Measurements from ENCODE around the gene TMEM201. TPM values are rescaled to one million over a fixed set of nuclear protein-coding genes. Genes with fewer than 3 reads are reported as not detected.

Gene TMEM201
- total RNA-seq, 1 experiment from 2014 or later: 30.4 TPM

DNA sequence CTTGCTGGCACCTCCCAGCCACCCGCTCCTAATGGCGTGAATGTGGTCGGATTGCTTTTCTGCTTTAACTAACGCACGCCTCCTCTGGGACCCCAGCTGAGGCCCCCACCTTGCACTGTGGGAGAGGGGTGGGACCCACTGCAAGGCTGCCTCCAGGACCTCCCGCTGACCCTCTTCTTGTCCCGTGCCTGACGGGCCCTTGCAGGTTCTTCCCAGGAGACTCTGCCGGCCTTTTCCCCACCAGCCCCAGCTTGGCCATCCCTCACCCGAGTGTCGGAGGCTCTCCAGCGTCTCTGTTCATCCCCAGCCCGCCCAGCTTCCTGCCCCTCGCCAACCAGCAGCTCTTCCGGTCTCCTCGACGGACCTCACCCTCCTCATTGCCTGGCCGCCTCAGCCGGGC, 18.6 kb downstream of the TMEM201 start (continued):
- TF ChIP-seq, protein P1, sequence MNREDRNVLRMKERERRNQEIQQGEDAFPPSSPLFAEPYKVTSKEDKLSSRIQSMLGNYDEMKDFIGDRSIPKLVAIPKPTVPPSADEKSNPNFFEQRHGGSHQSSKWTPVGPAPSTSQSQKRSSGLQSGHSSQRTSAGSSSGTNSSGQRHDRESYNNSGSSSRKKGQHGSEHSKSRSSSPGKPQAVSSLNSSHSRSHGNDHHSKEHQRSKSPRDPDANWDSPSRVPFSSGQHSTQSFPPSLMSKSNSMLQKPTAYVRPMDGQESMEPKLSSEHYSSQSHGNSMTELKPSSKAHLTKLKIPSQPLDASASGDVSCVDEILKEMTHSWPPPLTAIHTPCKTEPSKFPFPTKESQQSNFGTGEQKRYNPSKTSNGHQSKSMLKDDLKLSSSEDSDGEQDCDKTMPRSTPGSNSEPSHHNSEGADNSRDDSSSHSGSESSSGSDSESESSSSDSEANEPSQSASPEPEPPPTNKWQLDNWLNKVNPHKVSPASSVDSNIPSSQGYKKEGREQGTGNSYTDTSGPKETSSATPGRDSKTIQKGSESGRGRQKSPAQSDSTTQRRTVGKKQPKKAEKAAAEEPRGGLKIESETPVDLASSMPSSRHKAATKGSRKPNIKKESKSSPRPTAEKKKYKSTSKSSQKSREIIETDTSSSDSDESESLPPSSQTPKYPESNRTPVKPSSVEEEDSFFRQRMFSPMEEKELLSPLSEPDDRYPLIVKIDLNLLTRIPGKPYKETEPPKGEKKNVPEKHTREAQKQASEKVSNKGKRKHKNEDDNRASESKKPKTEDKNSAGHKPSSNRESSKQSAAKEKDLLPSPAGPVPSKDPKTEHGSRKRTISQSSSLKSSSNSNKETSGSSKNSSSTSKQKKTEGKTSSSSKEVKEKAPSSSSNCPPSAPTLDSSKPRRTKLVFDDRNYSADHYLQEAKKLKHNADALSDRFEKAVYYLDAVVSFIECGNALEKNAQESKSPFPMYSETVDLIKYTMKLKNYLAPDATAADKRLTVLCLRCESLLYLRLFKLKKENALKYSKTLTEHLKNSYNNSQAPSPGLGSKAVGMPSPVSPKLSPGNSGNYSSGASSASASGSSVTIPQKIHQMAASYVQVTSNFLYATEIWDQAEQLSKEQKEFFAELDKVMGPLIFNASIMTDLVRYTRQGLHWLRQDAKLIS (CRISPR knock-in tag; IDR thresholded peaks at IDR 0.05; ENCODE audit: borderline replicate concordance): no peak
- TF ChIP-seq ZNF219 (CRISPR knock-in tag; IDR thresholded peaks at IDR 0.05; ENCODE audit: borderline replicate concordance) (no peak), ELF4 (CRISPR knock-in tag; IDR thresholded peaks at IDR 0.05; ENCODE audit: low read depth) (no peak), SMAD3 (CRISPR knock-in tag; IDR thresholded peaks at IDR 0.05; ENCODE audit: borderline replicate concordance) (no peak)
- TF ChIP-seq, protein P2, sequence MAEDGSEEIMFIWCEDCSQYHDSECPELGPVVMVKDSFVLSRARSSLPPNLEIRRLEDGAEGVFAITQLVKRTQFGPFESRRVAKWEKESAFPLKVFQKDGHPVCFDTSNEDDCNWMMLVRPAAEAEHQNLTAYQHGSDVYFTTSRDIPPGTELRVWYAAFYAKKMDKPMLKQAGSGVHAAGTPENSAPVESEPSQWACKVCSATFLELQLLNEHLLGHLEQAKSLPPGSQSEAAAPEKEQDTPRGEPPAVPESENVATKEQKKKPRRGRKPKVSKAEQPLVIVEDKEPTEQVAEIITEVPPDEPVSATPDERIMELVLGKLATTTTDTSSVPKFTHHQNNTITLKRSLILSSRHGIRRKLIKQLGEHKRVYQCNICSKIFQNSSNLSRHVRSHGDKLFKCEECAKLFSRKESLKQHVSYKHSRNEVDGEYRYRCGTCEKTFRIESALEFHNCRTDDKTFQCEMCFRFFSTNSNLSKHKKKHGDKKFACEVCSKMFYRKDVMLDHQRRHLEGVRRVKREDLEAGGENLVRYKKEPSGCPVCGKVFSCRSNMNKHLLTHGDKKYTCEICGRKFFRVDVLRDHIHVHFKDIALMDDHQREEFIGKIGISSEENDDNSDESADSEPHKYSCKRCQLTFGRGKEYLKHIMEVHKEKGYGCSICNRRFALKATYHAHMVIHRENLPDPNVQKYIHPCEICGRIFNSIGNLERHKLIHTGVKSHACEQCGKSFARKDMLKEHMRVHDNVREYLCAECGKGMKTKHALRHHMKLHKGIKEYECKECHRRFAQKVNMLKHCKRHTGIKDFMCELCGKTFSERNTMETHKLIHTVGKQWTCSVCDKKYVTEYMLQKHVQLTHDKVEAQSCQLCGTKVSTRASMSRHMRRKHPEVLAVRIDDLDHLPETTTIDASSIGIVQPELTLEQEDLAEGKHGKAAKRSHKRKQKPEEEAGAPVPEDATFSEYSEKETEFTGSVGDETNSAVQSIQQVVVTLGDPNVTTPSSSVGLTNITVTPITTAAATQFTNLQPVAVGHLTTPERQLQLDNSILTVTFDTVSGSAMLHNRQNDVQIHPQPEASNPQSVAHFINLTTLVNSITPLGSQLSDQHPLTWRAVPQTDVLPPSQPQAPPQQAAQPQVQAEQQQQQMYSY (CRISPR knock-in tag; IDR thresholded peaks at IDR 0.05): no peak
- TF ChIP-seq, protein P3, sequence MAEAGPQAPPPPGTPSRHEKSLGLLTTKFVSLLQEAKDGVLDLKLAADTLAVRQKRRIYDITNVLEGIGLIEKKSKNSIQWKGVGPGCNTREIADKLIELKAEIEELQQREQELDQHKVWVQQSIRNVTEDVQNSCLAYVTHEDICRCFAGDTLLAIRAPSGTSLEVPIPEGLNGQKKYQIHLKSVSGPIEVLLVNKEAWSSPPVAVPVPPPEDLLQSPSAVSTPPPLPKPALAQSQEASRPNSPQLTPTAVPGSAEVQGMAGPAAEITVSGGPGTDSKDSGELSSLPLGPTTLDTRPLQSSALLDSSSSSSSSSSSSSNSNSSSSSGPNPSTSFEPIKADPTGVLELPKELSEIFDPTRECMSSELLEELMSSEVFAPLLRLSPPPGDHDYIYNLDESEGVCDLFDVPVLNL (CRISPR knock-in tag; IDR thresholded peaks at IDR 0.05; ENCODE audit: borderline replicate concordance, low read depth): no peak
- TF ChIP-seq, protein P4, sequence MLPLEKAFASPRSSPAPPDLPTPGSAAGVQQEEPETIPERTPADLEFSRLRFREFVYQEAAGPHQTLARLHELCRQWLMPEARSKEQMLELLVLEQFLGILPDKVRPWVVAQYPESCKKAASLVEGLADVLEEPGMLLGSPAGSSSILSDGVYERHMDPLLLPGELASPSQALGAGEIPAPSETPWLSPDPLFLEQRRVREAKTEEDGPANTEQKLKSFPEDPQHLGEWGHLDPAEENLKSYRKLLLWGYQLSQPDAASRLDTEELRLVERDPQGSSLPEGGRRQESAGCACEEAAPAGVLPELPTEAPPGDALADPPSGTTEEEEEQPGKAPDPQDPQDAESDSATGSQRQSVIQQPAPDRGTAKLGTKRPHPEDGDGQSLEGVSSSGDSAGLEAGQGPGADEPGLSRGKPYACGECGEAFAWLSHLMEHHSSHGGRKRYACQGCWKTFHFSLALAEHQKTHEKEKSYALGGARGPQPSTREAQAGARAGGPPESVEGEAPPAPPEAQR (CRISPR knock-in tag; IDR thresholded peaks at IDR 0.05): no peak
- TF ChIP-seq, protein P5, sequence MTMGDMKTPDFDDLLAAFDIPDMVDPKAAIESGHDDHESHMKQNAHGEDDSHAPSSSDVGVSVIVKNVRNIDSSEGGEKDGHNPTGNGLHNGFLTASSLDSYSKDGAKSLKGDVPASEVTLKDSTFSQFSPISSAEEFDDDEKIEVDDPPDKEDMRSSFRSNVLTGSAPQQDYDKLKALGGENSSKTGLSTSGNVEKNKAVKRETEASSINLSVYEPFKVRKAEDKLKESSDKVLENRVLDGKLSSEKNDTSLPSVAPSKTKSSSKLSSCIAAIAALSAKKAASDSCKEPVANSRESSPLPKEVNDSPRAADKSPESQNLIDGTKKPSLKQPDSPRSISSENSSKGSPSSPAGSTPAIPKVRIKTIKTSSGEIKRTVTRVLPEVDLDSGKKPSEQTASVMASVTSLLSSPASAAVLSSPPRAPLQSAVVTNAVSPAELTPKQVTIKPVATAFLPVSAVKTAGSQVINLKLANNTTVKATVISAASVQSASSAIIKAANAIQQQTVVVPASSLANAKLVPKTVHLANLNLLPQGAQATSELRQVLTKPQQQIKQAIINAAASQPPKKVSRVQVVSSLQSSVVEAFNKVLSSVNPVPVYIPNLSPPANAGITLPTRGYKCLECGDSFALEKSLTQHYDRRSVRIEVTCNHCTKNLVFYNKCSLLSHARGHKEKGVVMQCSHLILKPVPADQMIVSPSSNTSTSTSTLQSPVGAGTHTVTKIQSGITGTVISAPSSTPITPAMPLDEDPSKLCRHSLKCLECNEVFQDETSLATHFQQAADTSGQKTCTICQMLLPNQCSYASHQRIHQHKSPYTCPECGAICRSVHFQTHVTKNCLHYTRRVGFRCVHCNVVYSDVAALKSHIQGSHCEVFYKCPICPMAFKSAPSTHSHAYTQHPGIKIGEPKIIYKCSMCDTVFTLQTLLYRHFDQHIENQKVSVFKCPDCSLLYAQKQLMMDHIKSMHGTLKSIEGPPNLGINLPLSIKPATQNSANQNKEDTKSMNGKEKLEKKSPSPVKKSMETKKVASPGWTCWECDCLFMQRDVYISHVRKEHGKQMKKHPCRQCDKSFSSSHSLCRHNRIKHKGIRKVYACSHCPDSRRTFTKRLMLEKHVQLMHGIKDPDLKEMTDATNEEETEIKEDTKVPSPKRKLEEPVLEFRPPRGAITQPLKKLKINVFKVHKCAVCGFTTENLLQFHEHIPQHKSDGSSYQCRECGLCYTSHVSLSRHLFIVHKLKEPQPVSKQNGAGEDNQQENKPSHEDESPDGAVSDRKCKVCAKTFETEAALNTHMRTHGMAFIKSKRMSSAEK (CRISPR knock-in tag; IDR thresholded peaks at IDR 0.05; ENCODE audit: borderline replicate concordance): no peak

DNA sequence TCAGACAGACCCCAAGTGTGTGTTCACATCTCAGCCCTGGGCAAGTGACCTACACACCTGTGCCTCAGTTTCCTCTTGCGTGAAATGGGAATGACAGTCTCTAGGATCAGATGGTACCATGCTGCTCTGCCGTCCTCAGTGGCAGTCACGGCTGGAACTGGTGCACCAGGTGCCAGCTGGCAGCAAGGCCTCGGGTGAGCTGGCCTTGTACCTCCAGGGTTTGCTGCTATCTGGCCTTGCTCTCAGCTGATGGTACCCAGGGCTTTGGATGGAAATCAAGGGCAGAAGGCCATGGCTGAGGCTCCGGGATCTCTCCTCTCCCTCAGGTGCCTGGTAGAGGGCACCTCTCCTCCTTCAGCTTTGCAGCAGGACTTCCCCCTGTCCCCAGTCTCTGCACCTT, 21.3 kb downstream of the TMEM201 start:
- no peak overlapping the region for H3K27ac Mint-ChIP-seq
- H3K9me3 Mint-ChIP-seq: no peaks in the 10 kb centered on the region
- POLR2A ChIA-PET: no interaction called here
- peaks cover 15% of the 10 kb centered on the region; the same call in 1 of the 2 replicates for H3K36me3 Mint-ChIP-seq
- H3K4me3 Mint-ChIP-seq: no peak overlapping the region
- no peaks in the 10 kb centered on the region for H3K4me1 Mint-ChIP-seq
- DNase-seq (ENCODE audit: low spot score): no peak
- no peak for ATAC-seq
- H3K27me3 Mint-ChIP-seq (ENCODE audit: low read depth): no peaks in the 10 kb centered on the region
- CTCF ChIA-PET: no interaction called here
- TF ChIP-seq ESRRA (CRISPR knock-in tag; IDR thresholded peaks at IDR 0.05; ENCODE audit: borderline replicate concordance): no peak
- TF ChIP-seq JAZF1 (CRISPR knock-in tag; IDR thresholded peaks at IDR 0.05): no peak
- TF ChIP-seq, protein P6, sequence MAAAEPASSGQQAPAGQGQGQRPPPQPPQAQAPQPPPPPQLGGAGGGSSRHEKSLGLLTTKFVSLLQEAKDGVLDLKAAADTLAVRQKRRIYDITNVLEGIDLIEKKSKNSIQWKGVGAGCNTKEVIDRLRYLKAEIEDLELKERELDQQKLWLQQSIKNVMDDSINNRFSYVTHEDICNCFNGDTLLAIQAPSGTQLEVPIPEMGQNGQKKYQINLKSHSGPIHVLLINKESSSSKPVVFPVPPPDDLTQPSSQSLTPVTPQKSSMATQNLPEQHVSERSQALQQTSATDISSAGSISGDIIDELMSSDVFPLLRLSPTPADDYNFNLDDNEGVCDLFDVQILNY (CRISPR knock-in tag; IDR thresholded peaks at IDR 0.05): no peak
- TF ChIP-seq, protein P7, sequence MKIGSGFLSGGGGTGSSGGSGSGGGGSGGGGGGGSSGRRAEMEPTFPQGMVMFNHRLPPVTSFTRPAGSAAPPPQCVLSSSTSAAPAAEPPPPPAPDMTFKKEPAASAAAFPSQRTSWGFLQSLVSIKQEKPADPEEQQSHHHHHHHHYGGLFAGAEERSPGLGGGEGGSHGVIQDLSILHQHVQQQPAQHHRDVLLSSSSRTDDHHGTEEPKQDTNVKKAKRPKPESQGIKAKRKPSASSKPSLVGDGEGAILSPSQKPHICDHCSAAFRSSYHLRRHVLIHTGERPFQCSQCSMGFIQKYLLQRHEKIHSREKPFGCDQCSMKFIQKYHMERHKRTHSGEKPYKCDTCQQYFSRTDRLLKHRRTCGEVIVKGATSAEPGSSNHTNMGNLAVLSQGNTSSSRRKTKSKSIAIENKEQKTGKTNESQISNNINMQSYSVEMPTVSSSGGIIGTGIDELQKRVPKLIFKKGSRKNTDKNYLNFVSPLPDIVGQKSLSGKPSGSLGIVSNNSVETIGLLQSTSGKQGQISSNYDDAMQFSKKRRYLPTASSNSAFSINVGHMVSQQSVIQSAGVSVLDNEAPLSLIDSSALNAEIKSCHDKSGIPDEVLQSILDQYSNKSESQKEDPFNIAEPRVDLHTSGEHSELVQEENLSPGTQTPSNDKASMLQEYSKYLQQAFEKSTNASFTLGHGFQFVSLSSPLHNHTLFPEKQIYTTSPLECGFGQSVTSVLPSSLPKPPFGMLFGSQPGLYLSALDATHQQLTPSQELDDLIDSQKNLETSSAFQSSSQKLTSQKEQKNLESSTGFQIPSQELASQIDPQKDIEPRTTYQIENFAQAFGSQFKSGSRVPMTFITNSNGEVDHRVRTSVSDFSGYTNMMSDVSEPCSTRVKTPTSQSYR (CRISPR knock-in tag; IDR thresholded peaks at IDR 0.05): no peak
- TF ChIP-seq, protein P8, sequence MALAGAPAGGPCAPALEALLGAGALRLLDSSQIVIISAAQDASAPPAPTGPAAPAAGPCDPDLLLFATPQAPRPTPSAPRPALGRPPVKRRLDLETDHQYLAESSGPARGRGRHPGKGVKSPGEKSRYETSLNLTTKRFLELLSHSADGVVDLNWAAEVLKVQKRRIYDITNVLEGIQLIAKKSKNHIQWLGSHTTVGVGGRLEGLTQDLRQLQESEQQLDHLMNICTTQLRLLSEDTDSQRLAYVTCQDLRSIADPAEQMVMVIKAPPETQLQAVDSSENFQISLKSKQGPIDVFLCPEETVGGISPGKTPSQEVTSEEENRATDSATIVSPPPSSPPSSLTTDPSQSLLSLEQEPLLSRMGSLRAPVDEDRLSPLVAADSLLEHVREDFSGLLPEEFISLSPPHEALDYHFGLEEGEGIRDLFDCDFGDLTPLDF (CRISPR knock-in tag; IDR thresholded peaks at IDR 0.05): no peak

All from WTC11 (cell line).